Right ventricle myocardium superior (tissue), 1 donor: ENCODE measurements around the gene WIPI1. TPM values are rescaled to one million over a fixed set of nuclear protein-coding genes. Genes with fewer than 3 reads are reported as not detected.
A peak's percentile ranks its signal among the peaks of the same experiment; 100 is the strongest.
"Not testable (repeated sequence)": the region's sequence is repeated elsewhere in the genome, so short reads cannot be mapped to it uniquely, and the experiment has no call there.

Source experiments
- ATAC-seq: fragments of 200-7000 bp; cut with Tn5 transposase; one replicate; pipeline ENCODE4 v1.9.1; 2020; ENCODE audit warnings: mild to moderate bottlenecking; ENCODE audit not compliant: poor library complexity
- DNase-seq: peaks from one replicate; pipeline ENCODE4 v3.0.0-alpha.2; 2020
- intact Hi-C: fragments of 100-400 bp; cut with DNase I; formaldehyde crosslinking; loops from one replicate; pipeline ENCODE4 v1.11.2; 2022
- microRNA-seq: library from miRNA; unstranded; fragments of <30 nt; microRNA quantifications from one replicate; pipeline ENCODE4 v1.2.0, GENCODE V29; 2020
- total RNA-seq: library from RNA; stranded (reverse); fragmentation: NEBNext Ultra II Directional; extraction: Animal tissue kit (Norgen Biotek cat#: 25700); gene quantifications from one replicate; pipeline ENCODE4 v1.2.1, GENCODE V29; 2021
- donor health status: DM: no; HTN: yes; CAD: no; lungs with severe emphysema.

WIPI1 gene
- total RNA-seq, 1 donor from 2014 or later, result 63.7 TPM

GRCh38 chr17:68382582-68383085 is 74.7 kb downstream of the WIPI1 start:
- ATAC-seq (no peak), DNase-seq (no peak)
- intact Hi-C loops, result no loop called here

- ATAC-seq (no peak), DNase-seq (no peak)
- intact Hi-C loops, result no loop called here
These were observed 76.0 kb downstream of the WIPI1 start for GRCh38 chr17:68381076-68381900.

GRCh38 chr17:68379692-68380677 is 77.3 kb downstream of the WIPI1 start:
- DNase-seq (no peak), ATAC-seq (no peak)
- intact Hi-C loops, result no loop called here

- DNase-seq (no peak), ATAC-seq (no peak)
- intact Hi-C loops, result no loop called here
These were observed 78.2 kb downstream of the WIPI1 start for GRCh38 chr17:68379177-68379510.

GRCh38 chr17:68378268-68379176 is 78.8 kb downstream of the WIPI1 start:
- peak; percentile 97 for DNase-seq
- ATAC-seq, result peak; percentile 93
- intact Hi-C loops, result no loop called here

GRCh38 chr17:68377771-68378267 is 79.5 kb downstream of the WIPI1 start:
- no peak for DNase-seq
- intact Hi-C loops, result no loop called here
- ATAC-seq, result no peak

- DNase-seq, intact Hi-C loops, ATAC-seq: not testable (repeated sequence)
These were observed 81.1 kb downstream of the WIPI1 start for GRCh38 chr17:68376178-68376577.

GRCh38 chr17:68375566-68375965 is 81.7 kb downstream of the WIPI1 start:
- ATAC-seq, result no peak
- intact Hi-C loops, result no loop called here

More at GRCh38 chr17:68375566-68375965, 81.7 kb downstream of the WIPI1 start:
- no peak for DNase-seq

Small RNA genes within 50 kb of the gene (microRNA-seq; reads per million reads assigned to microRNA genes)
- not detected for gene MIR635

Other genes with a start within 250 kb of the WIPI1 start
- gene AMZ2, start 209.5 kb downstream of the WIPI1 start, total RNA-seq, result 89.5 TPM
- gene SLC16A6, start 166.4 kb downstream of the WIPI1 start, total RNA-seq, result 0.16 TPM
- gene ARSG, start 166.0 kb downstream of the WIPI1 start, total RNA-seq, result 3.1 TPM
- 607 TPM for gene PRKAR1A, start 54.9 kb upstream of the WIPI1 start, total RNA-seq
- 5.0 TPM for gene FAM20A, start 143.9 kb upstream of the WIPI1 start, total RNA-seq